SK-N-SH treated with all-trans-retinoic acid at 6 μM for 48 hours (cell line): ENCODE results near the gene ETFB.

Source experiments
- ATAC-seq: fragments of 200-7000 bp; cut with Tn5 transposase; 3 replicates; pipeline ENCODE4 v1.9.1; 2020; ENCODE audit warnings: mild to moderate bottlenecking, moderate library complexity
- ARNTL ChIP-seq: fragments of 450-650 bp; formaldehyde crosslinking; IDR thresholded peaks from 2 replicates; pipeline ENCODE4 v1.5.0; 2020; ENCODE audit warnings: low read depth, mild to moderate bottlenecking, moderate library complexity, borderline replicate concordance
- BACH2 ChIP-seq: fragments of 250-450 bp; sonication (Bioruptor Pico); IDR thresholded peaks from 2 replicates; pipeline ENCODE4 v1.9.0; 2021; ENCODE audit warnings: mild to moderate bottlenecking, borderline replicate concordance
- CSDC2 ChIP-seq: fragments of 250-450 bp; sonication (Bioruptor Pico); IDR thresholded peaks from 2 replicates; pipeline ENCODE4 v1.5.0; 2020; ENCODE audit warnings: mild to moderate bottlenecking, moderate library complexity
- ESRRG ChIP-seq: fragments of 250-450 bp; sonication (Bioruptor Pico); IDR thresholded peaks from 2 replicates; pipeline ENCODE4 v1.6.1; 2021; ENCODE audit warnings: mild to moderate bottlenecking
- GLIS3 ChIP-seq: fragments of 250-450 bp; sonication (Bioruptor Pico); IDR thresholded peaks from 2 replicates; pipeline ENCODE4 v1.5.0; 2020; ENCODE audit warnings: mild to moderate bottlenecking, moderate library complexity
- ISL1 ChIP-seq: fragments of 250-450 bp; sonication (Bioruptor Pico); IDR thresholded peaks from 2 replicates; pipeline ENCODE4 v2.1.2; 2022; ENCODE audit warnings: mild to moderate bottlenecking, moderate library complexity
- OSR1 ChIP-seq: fragments of 250-450 bp; sonication (Bioruptor Pico); IDR thresholded peaks from 2 replicates; pipeline ENCODE4 v1.8.0; 2022; ENCODE audit warnings: moderate library complexity, mild to moderate bottlenecking, inconsistent platforms
- PPARA ChIP-seq: fragments of 250-450 bp; sonication (Bioruptor Pico); IDR thresholded peaks from 2 replicates; pipeline ENCODE4 v1.5.0; 2020; ENCODE audit warnings: mild to moderate bottlenecking, borderline replicate concordance
- RARB ChIP-seq: fragments of 250-450 bp; sonication (Bioruptor Pico); IDR thresholded peaks from 2 replicates; pipeline ENCODE4 v1.8.0; 2021; ENCODE audit warnings: mild to moderate bottlenecking, moderate library complexity
- SNAI2 ChIP-seq: fragments of 250-450 bp; sonication (Bioruptor Pico); IDR thresholded peaks from 2 replicates; pipeline ENCODE4 v1.5.0; 2020; ENCODE audit warnings: mild to moderate bottlenecking, moderate library complexity
- TCF4 ChIP-seq: fragments of 250-450 bp; sonication (Bioruptor Pico); IDR thresholded peaks from 2 replicates; pipeline ENCODE4 v1.8.0; 2021; ENCODE audit warnings: mild to moderate bottlenecking, moderate library complexity, borderline replicate concordance
- TOX ChIP-seq: fragments of 250-450 bp; sonication (Bioruptor Pico); IDR thresholded peaks from 2 replicates; pipeline ENCODE4 v1.8.0; 2021; ENCODE audit warnings: mild to moderate bottlenecking, moderate library complexity, borderline replicate concordance
- ZC3H10 ChIP-seq: fragments of 250-450 bp; sonication (Bioruptor Pico); IDR thresholded peaks from 2 replicates; pipeline ENCODE4 v1.5.1; 2021; ENCODE audit warnings: mild to moderate bottlenecking, moderate library complexity
- ZFP3 ChIP-seq: fragments of 250-450 bp; sonication (Bioruptor Pico); IDR thresholded peaks from 2 replicates; pipeline ENCODE4 v1.5.0; 2020; ENCODE audit warnings: mild to moderate bottlenecking, moderate library complexity
- ZFP30 ChIP-seq: fragments of 450-650 bp; formaldehyde crosslinking; IDR thresholded peaks from 2 replicates; pipeline ENCODE4 v1.5.0; 2022; ENCODE audit warnings: mild to moderate bottlenecking, moderate library complexity
- ZNF565 ChIP-seq: fragments of 450-650 bp; formaldehyde crosslinking; conservative IDR thresholded peaks from 2 replicates; pipeline ENCODE4 v1.5.0; 2020; ENCODE audit warnings: low read depth, mild to moderate bottlenecking, moderate library complexity
- ZNF70 ChIP-seq: fragments of 450-650 bp; formaldehyde crosslinking; IDR thresholded peaks from 2 replicates; pipeline ENCODE4 v1.5.0; 2020; ENCODE audit warnings: mild to moderate bottlenecking, moderate library complexity
- ZNF8 ChIP-seq: fragments of 450-650 bp; formaldehyde crosslinking; IDR thresholded peaks from 2 replicates; pipeline ENCODE4 v1.5.0; 2020; ENCODE audit warnings: mild to moderate bottlenecking, moderate library complexity
- TF ChIP-seq, protein P1 (sequence below): fragments of 250-450 bp; sonication (Bioruptor Pico); IDR thresholded peaks from 2 replicates; pipeline ENCODE4 v1.5.1; 2020; ENCODE audit warnings: low read depth, mild to moderate bottlenecking, moderate library complexity
- TF ChIP-seq, protein P2 (sequence below): fragments of 250-450 bp; sonication (Bioruptor Pico); IDR thresholded peaks from 2 replicates; pipeline ENCODE4 v1.8.0; 2020; ENCODE audit warnings: mild to moderate bottlenecking, moderate library complexity, borderline replicate concordance
- TF ChIP-seq, protein P3 (sequence below): fragments of 250-450 bp; sonication (Bioruptor Pico); IDR thresholded peaks from 2 replicates; pipeline ENCODE4 v1.5.0; 2020; ENCODE audit warnings: mild to moderate bottlenecking, moderate library complexity
- TF ChIP-seq, protein P4 (sequence below): fragments of 250-450 bp; sonication (Bioruptor Pico); IDR thresholded peaks from 2 replicates; pipeline ENCODE4 v1.5.1; 2021; ENCODE audit warnings: mild to moderate bottlenecking, moderate library complexity
- TF ChIP-seq, protein P5 (sequence below): fragments of 250-450 bp; sonication (Bioruptor Pico); IDR thresholded peaks from 2 replicates; pipeline ENCODE4 v1.8.0; 2021; ENCODE audit warnings: low read depth, mild to moderate bottlenecking, moderate library complexity, borderline replicate concordance

ETFB gene

DNA sequence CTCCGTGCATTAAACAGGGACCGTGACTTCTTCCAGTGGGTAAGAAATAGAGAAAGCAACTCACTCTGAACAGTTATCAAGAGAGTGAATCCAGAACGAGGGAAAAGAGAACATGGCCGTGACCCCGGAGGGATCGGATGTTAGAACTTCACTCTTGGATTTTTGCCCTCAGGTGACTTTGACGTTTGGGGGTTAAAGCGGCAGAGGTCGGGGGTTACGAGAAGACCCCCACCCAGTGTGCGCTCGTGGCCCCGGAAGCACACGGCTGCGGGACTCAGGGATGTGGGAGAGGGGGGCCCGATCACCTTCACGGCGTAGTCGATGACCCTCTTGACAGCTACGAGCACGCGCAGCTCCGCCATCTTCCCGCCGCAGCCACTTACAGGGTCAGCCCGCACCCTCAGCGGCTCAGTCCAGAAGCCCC, at the start of gene ETFB:
Gene ETFB, minus strand, starts transcription at position 424 of the 424 bp plus-strand sequence. Its CDS starts 62 bp downstream, at position 362.
- no peak for ATAC-seq
- TF ChIP-seq OSR1 (CRISPR knock-in tag) (no peak), ZFP3 (no peak), BACH2 (CRISPR knock-in tag) (no peak), SNAI2 (CRISPR knock-in tag) (no peak), ZNF565 (no peak), ARNTL (CRISPR knock-in tag) (no peak), RARB (CRISPR knock-in tag) (no peak), ZNF8 (no peak), TCF4 (CRISPR knock-in tag) (no peak), ZFP30 (CRISPR knock-in tag) (no peak), CSDC2 (CRISPR knock-in tag) (no peak), ZC3H10 (CRISPR knock-in tag) (no peak), ISL1 (CRISPR knock-in tag) (no peak), GLIS3 (CRISPR knock-in tag) (no peak), ESRRG (CRISPR knock-in tag) (no peak), TOX (CRISPR knock-in tag) (no peak)
- TF ChIP-seq, protein P1, sequence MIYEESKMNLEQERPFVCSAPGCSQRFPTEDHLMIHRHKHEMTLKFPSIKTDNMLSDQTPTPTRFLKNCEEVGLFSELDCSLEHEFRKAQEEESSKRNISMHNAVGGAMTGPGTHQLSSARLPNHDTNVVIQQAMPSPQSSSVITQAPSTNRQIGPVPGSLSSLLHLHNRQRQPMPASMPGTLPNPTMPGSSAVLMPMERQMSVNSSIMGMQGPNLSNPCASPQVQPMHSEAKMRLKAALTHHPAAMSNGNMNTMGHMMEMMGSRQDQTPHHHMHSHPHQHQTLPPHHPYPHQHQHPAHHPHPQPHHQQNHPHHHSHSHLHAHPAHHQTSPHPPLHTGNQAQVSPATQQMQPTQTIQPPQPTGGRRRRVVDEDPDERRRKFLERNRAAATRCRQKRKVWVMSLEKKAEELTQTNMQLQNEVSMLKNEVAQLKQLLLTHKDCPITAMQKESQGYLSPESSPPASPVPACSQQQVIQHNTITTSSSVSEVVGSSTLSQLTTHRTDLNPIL (CRISPR knock-in tag), result no peak
- TF ChIP-seq, protein P2, sequence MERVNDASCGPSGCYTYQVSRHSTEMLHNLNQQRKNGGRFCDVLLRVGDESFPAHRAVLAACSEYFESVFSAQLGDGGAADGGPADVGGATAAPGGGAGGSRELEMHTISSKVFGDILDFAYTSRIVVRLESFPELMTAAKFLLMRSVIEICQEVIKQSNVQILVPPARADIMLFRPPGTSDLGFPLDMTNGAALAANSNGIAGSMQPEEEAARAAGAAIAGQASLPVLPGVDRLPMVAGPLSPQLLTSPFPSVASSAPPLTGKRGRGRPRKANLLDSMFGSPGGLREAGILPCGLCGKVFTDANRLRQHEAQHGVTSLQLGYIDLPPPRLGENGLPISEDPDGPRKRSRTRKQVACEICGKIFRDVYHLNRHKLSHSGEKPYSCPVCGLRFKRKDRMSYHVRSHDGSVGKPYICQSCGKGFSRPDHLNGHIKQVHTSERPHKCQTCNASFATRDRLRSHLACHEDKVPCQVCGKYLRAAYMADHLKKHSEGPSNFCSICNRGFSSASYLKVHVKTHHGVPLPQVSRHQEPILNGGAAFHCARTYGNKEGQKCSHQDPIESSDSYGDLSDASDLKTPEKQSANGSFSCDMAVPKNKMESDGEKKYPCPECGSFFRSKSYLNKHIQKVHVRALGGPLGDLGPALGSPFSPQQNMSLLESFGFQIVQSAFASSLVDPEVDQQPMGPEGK (CRISPR knock-in tag), result no peak
- TF ChIP-seq, protein P3, sequence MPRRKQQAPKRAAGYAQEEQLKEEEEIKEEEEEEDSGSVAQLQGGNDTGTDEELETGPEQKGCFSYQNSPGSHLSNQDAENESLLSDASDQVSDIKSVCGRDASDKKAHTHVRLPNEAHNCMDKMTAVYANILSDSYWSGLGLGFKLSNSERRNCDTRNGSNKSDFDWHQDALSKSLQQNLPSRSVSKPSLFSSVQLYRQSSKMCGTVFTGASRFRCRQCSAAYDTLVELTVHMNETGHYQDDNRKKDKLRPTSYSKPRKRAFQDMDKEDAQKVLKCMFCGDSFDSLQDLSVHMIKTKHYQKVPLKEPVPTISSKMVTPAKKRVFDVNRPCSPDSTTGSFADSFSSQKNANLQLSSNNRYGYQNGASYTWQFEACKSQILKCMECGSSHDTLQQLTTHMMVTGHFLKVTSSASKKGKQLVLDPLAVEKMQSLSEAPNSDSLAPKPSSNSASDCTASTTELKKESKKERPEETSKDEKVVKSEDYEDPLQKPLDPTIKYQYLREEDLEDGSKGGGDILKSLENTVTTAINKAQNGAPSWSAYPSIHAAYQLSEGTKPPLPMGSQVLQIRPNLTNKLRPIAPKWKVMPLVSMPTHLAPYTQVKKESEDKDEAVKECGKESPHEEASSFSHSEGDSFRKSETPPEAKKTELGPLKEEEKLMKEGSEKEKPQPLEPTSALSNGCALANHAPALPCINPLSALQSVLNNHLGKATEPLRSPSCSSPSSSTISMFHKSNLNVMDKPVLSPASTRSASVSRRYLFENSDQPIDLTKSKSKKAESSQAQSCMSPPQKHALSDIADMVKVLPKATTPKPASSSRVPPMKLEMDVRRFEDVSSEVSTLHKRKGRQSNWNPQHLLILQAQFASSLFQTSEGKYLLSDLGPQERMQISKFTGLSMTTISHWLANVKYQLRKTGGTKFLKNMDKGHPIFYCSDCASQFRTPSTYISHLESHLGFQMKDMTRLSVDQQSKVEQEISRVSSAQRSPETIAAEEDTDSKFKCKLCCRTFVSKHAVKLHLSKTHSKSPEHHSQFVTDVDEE (CRISPR knock-in tag), result no peak
- TF ChIP-seq, protein P4, sequence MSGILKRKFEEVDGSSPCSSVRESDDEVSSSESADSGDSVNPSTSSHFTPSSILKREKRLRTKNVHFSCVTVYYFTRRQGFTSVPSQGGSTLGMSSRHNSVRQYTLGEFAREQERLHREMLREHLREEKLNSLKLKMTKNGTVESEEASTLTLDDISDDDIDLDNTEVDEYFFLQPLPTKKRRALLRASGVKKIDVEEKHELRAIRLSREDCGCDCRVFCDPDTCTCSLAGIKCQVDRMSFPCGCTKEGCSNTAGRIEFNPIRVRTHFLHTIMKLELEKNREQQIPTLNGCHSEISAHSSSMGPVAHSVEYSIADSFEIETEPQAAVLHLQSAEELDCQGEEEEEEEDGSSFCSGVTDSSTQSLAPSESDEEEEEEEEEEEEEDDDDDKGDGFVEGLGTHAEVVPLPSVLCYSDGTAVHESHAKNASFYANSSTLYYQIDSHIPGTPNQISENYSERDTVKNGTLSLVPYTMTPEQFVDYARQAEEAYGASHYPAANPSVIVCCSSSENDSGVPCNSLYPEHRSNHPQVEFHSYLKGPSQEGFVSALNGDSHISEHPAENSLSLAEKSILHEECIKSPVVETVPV, result no peak
- TF ChIP-seq, all 23 proteins: peak for 0

DNA sequence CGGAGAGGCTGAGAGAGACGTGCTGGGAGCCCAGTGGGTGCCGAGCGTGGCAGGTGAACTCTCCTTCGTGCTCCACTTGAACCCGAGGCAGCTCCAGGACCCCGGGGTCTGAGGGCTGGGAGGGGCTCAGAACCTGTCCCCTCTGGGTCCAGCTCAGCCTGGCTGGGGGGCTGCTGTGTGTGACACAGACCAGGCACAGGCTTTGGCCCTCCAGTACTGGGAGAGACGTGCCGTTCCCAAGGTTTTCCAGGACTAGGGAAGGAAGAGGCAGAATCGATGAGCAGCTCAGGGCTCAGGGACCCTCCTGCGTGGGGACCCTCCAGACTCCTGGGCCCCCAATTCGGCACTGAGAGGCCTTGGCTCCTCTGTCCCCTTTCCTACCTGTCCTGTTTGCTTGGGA, 49.0 kb upstream of the ETFB start:
- ATAC-seq, result no peak
- no peak for TF ChIP-seq ZFP3
- TF ChIP-seq, all 23 proteins: peak for 0

DNA sequence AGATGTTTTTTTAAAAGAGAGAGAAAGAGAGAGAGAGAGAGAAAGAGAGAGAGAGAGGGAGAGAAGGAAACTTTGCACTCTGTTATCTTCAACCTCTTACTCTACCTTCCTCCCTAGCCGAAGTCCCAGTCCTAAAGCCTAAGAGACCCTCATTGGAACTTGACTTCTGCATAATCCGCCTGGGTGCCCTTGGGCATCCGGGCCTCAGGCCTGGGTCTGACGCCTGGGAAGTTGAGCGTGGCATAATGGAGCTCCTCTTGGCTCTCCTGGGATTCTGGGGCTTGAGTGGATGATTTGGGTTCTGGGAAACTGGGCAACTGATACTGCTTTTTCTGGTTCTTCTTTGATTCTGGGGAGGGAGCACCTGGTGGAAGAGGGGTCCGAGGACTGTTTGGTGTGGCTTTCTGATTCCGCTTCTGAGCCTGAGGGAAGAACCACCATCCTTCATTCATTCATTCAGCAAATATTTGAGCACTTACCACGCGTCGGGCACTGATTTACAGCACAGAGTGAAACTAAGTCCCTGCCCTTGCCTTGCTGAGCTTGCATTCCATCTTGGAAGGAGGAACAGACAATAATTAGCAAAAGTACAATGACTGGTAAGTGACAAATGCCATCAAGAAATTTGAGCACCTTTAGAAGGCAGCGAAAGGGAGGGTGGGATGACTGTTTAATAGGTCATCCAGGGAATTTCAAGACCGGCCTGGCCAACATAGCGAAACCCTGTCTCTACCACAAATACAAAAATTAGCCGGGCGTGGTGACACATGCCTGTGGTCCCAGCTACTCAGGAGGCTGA, 45.0 kb upstream of the ETFB start:
- ATAC-seq, result no peak
- TF ChIP-seq ISL1 (CRISPR knock-in tag), result no peak
- TF ChIP-seq, protein P5, sequence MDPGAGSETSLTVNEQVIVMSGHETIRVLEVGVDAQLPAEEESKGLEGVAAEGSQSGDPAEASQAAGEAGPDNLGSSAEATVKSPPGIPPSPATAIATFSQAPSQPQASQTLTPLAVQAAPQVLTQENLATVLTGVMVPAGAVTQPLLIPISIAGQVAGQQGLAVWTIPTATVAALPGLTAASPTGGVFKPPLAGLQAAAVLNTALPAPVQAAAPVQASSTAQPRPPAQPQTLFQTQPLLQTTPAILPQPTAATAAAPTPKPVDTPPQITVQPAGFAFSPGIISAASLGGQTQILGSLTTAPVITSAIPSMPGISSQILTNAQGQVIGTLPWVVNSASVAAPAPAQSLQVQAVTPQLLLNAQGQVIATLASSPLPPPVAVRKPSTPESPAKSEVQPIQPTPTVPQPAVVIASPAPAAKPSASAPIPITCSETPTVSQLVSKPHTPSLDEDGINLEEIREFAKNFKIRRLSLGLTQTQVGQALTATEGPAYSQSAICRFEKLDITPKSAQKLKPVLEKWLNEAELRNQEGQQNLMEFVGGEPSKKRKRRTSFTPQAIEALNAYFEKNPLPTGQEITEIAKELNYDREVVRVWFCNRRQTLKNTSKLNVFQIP, result no peak
- no peak for TF ChIP-seq ZC3H10 (CRISPR knock-in tag)
- TF ChIP-seq, protein P4, result no peak
- no peak for TF ChIP-seq TCF4 (CRISPR knock-in tag)
- no peak for TF ChIP-seq ZFP30 (CRISPR knock-in tag)
- no peak for TF ChIP-seq ZFP3
- TF ChIP-seq OSR1 (CRISPR knock-in tag), result no peak
- TF ChIP-seq TOX (CRISPR knock-in tag), result no peak
- no peak for TF ChIP-seq ZNF8
- TF ChIP-seq CSDC2 (CRISPR knock-in tag), result no peak
- no peak for TF ChIP-seq ZNF70
- TF ChIP-seq ESRRG (CRISPR knock-in tag), result no peak
- TF ChIP-seq SNAI2 (CRISPR knock-in tag), result no peak
- TF ChIP-seq RARB (CRISPR knock-in tag), result no peak
- no peak for TF ChIP-seq PPARA (CRISPR knock-in tag)
- TF ChIP-seq, protein P2 (CRISPR knock-in tag), result no peak
- TF ChIP-seq ARNTL (CRISPR knock-in tag), result no peak
